Subcutaneous adipose tissue (tissue), 4 donors: ENCODE measurements around the gene PIEZO2. TPM values are rescaled to one million over a fixed set of nuclear protein-coding genes. Genes with fewer than 3 reads are reported as not detected.

Source experiments
- total RNA-seq, 4 donors: library from RNA; depleted of rRNA; stranded (reverse); fragments of >200 nt; gene quantifications; one replicate each; pipeline ENCODE4 v1.1.0, GENCODE V29; 2016
- TF ChIP-seq, protein P1 (sequence below): fragments of 450-650 bp; IDR thresholded peaks from one replicate; pipeline ENCODE4 v1.5.1; 2016; ENCODE audit warnings: low read depth, mild to moderate bottlenecking, control low read depth, antibody characterized with exemption, moderate library complexity

Gene PIEZO2
- total RNA-seq, 4 donors from 2014 or later, result 0.85 to 2.2 (median 1.1) TPM

DNA sequence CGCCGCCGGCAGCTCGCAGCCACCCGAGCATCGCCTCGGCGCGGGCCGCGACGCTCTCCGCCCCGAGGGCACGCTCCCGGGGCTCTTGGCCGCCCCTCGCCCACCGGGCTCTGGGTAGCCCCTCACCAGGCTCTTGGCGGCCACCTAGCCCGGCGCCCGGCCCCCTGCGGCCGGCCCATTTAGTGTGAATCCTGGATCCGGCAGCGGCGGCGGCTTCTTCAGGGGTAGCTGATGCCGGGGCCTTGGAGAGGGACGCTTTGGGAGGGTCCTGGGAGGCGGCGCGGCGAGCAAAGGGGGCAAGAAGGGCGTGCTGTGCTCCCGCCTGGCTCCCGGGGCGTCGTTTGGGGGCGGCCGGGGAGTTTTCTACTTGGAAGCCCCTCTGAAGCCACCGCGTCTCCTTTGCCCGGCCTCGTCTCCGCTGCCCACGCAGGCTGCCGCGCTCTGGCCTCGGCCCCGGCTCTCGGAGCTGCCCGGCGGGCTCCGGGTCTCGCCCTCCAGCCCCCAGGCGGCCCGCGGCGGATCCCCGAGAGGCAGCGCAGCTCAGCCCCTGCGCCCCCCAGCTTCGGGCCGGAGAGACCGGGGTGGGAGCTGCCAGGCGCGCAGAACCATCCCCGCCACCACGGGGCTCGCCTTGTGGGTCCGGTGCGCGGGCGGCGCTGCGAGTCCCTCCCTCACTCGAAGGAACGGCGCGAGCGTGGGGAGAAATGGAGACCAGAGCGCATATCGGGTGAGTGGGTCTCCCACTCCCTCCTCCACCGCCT lies 509 bp downstream of the PIEZO2 start:
- TF ChIP-seq, protein P1, sequence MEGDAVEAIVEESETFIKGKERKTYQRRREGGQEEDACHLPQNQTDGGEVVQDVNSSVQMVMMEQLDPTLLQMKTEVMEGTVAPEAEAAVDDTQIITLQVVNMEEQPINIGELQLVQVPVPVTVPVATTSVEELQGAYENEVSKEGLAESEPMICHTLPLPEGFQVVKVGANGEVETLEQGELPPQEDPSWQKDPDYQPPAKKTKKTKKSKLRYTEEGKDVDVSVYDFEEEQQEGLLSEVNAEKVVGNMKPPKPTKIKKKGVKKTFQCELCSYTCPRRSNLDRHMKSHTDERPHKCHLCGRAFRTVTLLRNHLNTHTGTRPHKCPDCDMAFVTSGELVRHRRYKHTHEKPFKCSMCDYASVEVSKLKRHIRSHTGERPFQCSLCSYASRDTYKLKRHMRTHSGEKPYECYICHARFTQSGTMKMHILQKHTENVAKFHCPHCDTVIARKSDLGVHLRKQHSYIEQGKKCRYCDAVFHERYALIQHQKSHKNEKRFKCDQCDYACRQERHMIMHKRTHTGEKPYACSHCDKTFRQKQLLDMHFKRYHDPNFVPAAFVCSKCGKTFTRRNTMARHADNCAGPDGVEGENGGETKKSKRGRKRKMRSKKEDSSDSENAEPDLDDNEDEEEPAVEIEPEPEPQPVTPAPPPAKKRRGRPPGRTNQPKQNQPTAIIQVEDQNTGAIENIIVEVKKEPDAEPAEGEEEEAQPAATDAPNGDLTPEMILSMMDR, result no peak

DNA sequence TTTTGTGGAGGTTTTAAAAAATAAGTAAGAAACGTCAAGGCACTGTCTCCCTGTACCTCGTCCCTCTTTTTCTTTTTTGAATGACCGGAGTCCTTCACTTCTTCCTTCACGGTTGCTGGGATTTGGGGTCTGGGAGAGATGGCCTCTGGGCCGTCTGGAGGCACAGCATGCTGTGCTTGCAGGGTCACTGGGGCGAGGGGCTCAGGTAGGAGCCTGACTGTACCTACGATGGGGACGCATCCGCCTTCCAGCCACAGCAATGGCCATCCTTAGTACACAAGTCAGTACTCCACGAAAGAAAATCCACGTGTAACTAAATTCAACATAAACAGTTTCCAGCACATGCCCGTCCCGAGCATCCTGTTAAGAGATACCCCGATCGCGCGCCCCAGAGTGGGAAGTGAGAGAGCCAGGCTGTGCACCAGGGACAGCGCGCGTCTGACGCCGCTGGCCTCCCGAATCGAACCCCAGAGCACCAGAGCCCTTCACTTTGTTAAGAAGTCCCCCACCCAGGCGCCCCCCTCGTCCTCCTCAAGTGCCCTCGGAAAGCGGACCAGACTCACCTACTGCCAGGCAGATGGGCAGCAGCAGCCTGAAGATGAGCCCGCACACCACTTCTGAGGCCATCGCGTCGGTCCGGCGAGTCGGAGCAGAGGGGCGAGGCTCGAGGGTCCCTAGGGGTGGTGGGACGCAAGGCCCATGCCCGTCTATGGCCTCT lies 1.2 kb downstream of the PIEZO2 start:
- TF ChIP-seq, protein P1, result no peak

DNA sequence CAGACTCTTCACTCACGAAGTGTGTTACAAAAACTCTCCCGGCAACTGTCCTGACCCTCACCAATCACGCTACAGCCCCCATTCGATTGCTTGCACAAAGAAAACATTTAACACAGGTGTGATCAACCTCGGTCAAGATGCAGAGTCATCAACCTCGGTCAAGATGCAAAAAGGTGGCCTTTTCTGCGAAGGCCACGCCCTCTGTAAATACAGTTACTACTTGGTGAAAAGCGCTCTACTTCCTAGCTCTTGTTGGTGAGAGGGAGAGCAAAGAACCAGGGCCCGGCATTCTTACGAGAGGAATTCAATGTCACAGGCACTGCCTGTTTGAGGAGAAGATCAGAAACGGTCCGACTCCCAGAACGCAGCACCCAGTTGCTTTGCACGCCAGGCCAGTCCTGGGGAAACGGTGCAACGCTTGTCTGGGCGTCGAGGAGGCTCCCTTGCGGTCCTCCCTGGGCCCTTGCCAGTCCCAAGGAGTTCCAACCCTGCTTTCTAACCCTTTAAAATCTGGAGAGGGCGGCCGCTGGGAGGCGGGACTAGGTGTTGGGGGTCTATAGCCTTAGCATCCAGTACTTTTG lies 1.9 kb downstream of the PIEZO2 start:
- TF ChIP-seq, protein P1, result no peak

DNA sequence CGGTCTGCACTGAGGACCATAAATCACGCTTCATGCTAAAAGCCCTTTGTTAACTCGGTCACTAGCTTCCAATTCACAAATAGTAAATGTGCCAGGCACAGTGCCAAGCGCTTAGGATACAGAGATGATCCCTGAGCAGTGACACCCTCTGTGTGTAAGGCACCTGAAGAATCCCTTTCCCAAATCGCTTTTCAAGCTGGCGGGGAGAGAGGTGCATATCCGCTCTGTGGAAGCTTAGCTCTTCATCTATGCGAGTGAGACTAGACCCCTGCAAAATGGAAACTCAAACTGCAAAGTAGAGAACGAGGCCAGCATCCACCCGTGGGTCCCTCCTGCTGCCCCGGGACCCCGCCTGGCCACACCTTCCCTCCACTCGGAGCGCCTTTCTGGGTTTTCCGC lies 2.4 kb downstream of the PIEZO2 start:
- TF ChIP-seq, protein P1, result no peak

DNA sequence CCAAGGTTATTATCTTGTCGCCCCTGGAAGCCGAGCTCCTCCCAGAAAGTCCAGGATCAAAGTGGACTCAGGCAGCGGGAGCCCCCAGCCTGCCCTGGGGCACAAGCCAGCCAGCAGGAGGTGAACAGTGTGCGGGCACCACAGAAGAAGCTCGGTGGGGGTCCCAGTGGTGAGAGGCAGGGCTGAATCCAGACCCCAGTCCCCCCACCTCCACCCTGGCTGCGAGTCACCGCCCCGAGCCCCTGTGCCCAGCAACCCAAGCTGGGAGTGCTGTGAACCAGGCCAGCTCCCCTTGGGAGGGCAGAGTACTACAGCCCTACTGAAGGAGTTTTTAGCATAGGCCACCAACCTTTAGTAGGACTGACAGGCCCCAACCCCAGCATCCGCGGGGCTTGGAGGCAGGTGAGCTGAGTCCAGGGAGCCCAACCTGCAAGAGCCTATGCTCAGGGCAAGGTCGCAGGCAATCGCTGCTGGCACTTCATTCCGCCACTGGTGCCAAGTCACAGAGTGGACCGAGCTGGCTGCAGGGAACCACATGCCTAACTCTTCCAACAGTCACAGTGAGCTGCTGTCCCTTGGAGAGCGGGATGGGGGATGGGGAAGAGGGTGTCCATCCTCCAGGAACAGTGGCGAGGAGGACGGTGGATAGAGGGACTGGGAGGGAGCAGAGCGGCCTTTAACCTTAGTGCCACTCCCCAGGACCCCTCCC lies 3.0 kb downstream of the PIEZO2 start:
- TF ChIP-seq, protein P1, result no peak

DNA sequence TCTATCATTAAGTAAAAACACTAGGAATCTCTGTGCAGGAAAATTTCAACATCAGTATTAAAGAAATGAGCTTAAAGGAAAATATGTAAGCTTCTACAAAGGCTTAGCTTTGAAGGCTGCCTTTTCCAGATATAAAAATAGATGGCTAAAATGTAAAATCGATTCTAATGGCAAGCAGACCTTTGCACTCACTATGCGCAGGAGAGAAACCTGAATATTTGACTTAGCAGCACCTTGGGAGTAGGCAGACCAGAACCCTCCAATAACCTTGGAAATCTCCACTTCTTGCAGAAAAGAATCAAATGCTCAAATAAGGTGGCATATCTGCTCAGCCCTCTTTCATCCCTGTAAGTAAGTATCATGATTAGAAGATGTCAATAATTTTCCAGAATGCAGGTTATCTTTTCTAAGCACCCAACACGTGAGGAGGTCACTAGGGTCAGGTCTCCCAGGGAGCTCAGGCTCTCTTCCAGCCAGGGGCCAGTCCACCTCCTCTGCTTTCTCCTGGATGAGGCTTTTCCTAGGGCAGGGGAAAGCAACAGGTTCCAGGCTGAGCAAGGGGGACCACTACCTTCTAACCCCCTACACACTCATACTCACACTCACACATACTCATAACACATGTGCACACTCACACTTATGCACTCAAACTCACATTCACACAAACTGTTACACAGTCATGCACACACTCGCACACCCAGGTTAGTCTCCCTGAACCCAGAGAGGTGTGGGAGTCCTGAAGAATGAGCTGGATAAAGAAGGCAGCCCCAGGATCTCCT lies 3.8 kb downstream of the PIEZO2 start:
- TF ChIP-seq, protein P1, result no peak
